HK-2 (cell line): ENCODE data around the gene RTP2.

Source experiments
- DNase-seq: peaks from one replicate; pipeline ENCODE4 v3.0.0-alpha.2; 2018; ENCODE audit not compliant: unreplicated experiment

Gene RTP2

DNA sequence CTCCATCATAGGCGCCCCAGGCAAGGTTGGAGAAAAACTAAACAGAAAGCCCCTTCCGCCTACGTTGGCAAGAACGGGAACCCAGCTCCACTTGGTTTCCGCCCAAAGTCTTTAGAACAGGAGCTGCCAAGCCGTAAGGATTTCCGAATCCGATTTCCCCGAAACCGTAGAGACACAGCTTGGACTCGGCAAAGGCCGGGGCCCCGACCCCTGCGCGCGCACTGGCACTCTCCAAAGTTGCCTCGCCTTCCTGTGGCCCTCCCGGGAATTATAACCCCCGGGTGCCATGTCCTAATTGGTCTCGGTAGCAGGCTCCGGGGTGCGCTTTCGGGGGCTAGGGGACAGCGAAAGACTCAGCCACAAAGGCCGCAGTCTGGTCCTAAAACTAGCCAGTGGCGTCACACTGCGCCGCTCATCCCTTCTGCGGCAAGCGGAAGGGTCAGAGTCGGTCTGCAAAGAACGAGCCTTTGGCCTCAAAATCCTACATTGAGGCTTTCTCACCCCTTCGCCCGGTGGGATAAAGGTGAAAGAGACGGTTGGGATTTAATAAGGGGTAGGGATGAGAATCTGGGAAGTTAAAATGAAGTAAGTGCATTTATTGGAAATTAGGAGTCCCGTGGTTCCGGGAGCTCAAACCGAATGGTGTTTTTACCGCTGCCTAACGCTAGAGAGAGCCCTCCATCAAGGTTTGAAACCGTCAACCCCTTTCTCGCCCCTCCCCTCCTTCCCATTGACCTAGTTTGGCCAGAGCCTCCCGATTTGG lies 36.2 kb upstream of the RTP2 start:
- peak; percentile 81 for DNase-seq

GRCh38 chr3:187738071-187738330 lies 35.6 kb upstream of the RTP2 start:
- DNase-seq: no peak

GRCh38 chr3:187737368-187738070 lies 35.2 kb upstream of the RTP2 start:
- peak; percentile 71 for DNase-seq

DNA sequence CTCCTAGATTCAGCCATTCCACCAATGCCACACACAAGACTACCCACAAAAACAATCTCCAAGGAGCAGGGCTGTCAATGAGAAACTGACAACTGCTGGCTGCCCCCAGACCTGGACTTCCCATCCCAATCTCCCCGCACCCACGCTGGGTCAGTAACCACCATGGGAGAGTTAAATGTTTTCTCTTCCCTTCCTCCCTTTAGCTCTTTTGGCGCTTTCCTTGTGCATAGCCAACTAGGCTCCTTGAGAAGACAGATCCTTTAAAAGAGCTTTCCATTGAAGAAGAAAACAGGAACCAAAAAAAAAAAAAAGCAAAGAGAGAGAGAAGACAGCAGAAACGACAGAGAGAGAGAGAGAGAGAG lies 34.6 kb upstream of the RTP2 start:
- no peak for DNase-seq

DNA sequence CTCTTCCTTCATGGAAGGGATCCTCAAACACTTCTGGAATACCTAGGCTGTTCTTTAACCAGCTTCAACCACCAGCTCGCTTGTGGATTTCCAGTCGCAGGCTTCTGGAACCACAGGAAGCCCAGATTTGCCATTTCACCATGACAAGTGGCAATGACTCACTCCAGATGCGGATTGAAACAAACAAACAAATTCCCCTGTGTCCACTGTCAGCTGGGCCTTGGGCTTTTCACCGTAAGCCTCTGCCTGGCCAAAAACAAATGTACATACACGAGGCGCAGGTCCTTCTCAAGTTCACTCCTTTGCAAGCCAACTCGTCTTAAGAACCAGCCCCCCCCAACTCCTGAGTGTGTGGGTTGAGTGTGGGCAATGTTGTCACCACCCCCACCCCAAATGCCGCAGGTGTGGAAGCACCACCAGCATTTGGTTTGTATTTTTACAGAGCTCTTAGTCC lies 34.1 kb upstream of the RTP2 start:
- DNase-seq: no peak

GRCh38 chr3:187735837-187736236 lies 33.5 kb upstream of the RTP2 start:
- no peak for DNase-seq

DNA sequence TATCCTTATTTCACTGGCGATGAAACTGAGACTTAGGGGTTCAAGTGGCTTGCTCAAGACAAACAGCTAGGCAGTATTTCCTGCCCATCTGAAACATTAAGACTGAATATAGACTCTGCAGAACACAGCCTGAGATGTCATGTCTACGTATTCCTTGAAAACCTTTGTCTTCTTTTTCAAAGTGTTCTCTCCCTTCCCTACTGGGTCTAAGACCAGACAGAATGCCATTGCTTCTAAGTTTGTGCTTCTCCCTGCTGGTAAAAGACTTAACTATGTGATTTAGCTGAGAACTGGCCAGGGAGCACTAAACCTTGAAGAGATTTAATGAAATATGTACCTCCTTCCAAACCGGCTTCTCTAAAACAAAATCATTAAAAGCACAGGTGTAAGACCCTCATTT lies 33.0 kb upstream of the RTP2 start:
- no peak for DNase-seq

- no peak for DNase-seq
These were observed 32.5 kb upstream of the RTP2 start for GRCh38 chr3:187734841-187735240.

DNA sequence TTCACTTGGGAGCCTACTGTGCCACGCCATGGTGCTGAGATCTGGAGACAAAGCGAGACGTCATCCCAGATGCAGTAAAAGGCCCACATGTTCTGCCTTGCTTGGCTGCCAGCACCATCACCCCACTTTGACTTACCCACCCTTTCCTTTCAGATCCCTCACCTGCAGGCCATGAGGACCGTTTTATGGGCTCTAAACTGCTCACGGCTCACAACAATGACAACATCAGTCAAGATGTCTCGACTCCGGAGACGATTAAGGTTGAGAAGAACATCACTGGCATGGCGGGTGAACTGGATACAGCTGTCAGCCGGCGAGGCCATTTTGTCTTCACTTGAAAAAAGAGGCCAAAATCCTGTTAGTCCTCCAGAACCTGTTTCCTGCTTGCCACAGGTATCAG lies 31.0 kb upstream of the RTP2 start:
- no peak for DNase-seq

DNA sequence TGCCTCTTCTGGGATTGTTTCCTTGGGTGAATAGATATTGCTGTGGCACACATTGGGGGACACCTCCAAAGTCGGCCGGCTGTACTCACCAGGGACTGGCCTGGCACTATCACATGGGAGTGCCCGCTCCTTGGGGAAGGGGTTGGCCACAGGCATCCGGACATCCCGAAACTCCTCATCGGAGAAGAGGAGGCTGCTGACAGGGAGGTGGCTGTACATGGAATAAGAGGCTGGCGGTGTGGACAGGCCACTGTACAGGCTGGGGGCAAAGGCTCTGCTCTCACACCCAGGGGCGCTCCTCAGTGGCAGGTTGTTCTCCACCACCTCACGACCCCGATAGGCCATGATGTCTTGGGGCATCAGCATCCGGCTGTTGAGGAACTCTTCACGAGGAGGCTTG lies 27.2 kb upstream of the RTP2 start:
- no peak for DNase-seq

- no peak for DNase-seq
These were observed 26.7 kb upstream of the RTP2 start for GRCh38 chr3:187728940-187729583.

- no peak for DNase-seq
These were observed 25.9 kb upstream of the RTP2 start for GRCh38 chr3:187728248-187728647.

DNA sequence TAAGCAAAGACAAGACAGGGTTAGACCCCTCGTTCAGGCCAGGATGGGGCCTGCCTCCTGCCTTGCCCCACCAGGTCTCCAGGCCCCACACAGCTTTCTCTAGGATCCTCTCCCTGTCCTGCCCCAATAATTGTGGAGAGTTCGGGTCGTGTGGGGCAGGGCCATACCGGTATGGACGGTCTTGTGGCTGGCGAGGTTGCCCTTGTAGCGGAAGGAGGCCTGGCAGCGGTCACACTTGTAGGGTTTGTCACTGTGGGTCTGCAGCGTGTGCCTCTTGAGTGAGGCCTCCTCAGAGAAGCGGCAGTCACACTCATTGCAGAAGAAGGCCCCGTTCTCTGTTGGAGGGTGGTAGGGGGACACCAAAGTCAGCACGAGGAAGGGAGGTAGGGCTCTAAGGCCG lies 24.2 kb upstream of the RTP2 start:
- no peak for DNase-seq

GRCh38 chr3:187725653-187726370 lies 23.5 kb upstream of the RTP2 start:
- no peak for DNase-seq

DNA sequence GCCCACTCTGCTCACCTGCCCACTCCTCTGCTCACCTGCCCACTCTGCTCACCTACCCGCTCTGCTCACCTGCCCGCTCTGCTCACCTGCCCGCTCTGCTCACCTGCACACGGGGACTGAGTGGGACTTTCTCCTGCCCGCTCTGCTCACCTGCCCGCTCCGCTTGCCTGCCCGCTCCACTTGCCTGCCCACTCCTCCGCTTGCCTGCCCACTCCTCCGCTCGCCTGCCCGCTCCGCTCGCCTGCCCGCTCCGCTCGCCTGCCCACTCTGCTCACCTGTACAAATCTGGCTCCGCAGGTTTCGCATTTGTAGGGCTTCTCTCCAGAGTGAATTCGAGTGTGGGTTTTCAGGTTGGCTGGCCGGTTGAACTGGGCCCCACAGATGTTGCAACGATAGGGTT lies 22.9 kb upstream of the RTP2 start:
- no peak for DNase-seq

DNA sequence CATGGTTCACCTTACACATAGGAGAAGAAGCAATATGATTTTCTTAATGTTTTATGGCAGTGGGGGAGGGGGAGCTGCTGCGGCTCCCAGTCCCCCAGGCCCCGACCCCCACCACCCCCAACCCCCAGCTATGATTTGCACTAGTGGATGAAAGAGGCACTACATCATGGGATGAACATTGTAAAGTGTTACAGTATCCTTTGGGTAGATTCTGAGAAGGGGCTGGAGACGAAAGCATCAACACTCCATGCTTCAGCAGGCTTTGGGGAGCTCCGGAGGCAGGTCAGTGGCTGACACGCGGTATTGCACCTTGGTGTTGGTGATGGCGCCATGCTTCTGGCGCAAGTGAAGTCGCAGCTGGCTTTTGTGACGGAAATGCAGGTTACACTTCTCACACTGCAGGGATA lies 19.9 kb upstream of the RTP2 start:
- DNase-seq: no peak

DNA sequence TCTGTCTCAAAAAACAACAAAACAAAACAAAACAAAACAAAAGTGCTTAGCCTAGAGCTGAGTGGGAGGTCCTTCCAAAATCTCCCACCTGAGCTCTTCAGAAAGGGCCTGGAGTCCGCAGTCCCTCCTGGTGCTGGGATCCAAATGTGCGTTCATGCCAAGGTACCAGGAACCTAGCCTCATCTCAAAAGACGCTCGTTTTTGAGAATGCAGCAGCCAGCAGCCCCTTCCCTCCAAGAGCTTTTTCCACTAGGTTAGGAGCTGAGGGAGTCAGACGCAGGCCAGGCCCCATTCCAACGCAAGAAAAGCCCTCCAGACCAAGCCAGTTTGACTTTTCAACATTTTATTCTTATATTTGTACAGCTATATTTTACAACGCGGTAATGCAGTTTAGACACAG lies 18.7 kb upstream of the RTP2 start:
- DNase-seq: no peak

- DNase-seq: no peak
These were observed 17.9 kb upstream of the RTP2 start for GRCh38 chr3:187720337-187720670.

DNA sequence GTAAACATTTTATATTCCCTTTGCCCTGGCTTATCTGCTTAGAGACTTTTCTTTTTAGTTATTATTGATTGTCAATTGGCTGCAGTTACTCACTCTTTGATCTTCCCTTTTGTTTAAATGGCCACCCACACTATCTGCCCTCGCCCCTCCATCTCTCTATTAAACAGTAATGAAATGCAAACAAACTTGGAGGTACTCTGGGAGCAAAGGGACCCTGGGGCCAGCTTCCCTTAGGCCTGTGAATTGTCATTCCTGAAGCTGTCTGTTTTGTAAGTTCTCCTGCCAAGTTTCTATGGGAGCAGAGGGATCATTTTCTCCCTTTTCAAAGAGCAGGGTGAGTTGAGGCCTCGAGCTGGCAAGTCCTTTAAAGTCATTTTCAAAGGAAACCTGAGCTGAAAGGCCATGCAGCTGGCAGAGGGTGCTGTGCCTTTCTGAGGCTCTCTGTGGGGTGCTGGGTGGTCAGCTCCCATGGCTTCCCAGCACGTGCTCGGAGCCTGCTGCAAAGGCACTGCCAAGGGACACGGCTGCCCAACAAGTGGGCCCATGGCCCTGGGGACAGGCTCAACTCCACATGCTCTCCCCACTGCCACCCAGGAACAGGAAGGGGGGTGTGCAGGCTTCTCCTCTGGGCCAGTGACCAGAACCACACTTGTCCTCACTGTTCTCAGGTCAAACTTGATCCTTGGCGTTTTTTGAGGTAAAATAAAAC lies 17.4 kb upstream of the RTP2 start:
- no peak for DNase-seq

GRCh38 chr3:187718802-187719201 lies 16.4 kb upstream of the RTP2 start:
- DNase-seq: no peak

DNA sequence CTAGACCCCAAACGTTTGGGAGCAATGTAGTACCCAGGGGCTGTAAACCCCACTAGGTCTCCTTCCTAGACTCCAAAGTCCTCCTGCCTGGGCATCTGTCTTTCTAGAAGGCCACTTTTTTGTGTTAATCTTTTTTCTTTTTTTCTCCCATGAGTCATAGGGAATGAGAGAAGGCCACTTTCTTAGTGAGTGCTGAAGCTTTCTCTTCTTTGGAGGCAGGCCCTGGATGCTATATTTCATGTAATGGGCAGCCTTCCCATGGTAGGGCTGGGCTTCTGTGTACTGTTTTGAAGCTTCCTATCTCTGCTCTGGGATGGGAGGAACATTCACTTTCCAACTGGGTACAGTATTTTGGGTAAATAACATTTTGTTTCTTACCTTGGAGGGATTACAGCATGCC lies 15.2 kb upstream of the RTP2 start:
- DNase-seq: no peak

DNA sequence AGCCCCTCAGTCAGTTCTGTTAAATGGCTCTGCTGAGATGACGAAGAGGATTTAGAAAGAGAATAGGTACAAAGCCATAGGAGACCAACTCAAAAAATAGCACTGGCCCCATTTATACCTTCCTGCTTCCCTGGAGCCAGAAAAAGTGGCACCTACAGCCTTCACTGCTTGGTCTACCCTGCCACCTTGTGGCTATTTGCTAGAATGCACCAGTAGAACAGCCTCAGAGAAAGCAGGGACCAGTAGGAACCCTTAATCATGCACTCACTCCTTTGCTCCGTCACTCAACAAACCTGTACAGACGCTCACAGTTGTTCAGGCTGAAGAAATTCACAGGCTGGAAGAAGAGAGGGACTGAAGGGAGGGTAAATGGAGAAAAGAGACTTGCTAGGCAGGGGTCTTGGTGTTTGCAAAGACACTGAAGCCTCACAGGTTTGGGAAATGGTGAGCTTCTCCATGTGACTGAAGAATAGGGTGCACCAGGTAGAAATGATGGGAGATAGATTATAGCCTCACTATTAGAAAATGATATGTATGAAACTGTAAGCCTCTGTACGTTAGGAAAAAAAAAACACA lies 12.1 kb upstream of the RTP2 start:
- peak; percentile 75 for DNase-seq
